ENCODE data around the gene MT3.
"Not testable (repeated sequence)": the region's sequence is repeated elsewhere in the genome, so short reads cannot be mapped to it uniquely, and the experiment has no call there.

The MT3 gene

GRCh38 chr16:56616608-56617211, 27.4 kb downstream of the MT3 start:
- CTCF ChIA-PET: interaction anchor here (1.6 kb wide), 1 partner anchor 9 kb away, joined by 4 read pairs; the partner anchor contains the start of gene MT1E
- POLR2A ChIA-PET: interaction anchor here (1.2 to 17.5 kb wide), 2 partner anchors 8 to 9 kb away, joined by 8 to 263 read pairs; partner anchors contain the start of genes MT1E and MT2A
- peak overlapping the region; percentile 25 for H3K4me3 ChIP-seq (ENCODE audit: low read depth, low read length)
- no peak for DNase-seq (ENCODE audit: low read depth, low spot score)
- no peak for TF ChIP-seq CTCF (IDR thresholded peaks at IDR 0.05; ENCODE audit: insufficient read depth, low read length, missing control alignments)

- POLR2A ChIA-PET: interaction anchor here (0.6 to 17.5 kb wide), 4 partner anchors 9 to 316 kb away, joined by 3 to 263 read pairs (median 6); partner anchors contain the start of genes MT1E and MT2A
- no peak for DNase-seq (ENCODE audit: low read depth, low spot score)
- peak overlapping the region; percentile 25 for H3K4me3 ChIP-seq (ENCODE audit: low read depth, low read length)
Measured at GRCh38 chr16:56617212-56618085, 28.1 kb downstream of the MT3 start.

GRCh38 chr16:56618138-56618537, 28.8 kb downstream of the MT3 start:
- H3K4me3 ChIP-seq (ENCODE audit: low read depth, low read length): no peak overlapping the region
- POLR2A ChIA-PET: interaction anchor here (0.6 to 17.5 kb wide), 3 partner anchors 8 to 317 kb away, joined by 4 to 263 read pairs (median 8); partner anchors contain the start of genes MT1E and MT2A
- CTCF ChIA-PET: interaction anchor here (1.2 kb wide), 1 partner anchor 10 kb away, joined by 3 read pairs; the partner anchor contains the start of gene MT2A
- no peak for TF ChIP-seq CTCF (IDR thresholded peaks at IDR 0.05; ENCODE audit: insufficient read depth, low read length, missing control alignments)
- DNase-seq (ENCODE audit: low read depth, low spot score): no peak

More at GRCh38 chr16:56617212-56618085, 28.1 kb downstream of the MT3 start:
- TF ChIP-seq CTCF (IDR thresholded peaks at IDR 0.05; ENCODE audit: insufficient read depth, low read length, missing control alignments): no peak
- CTCF ChIA-PET: interaction anchor here (1.2 to 1.6 kb wide), 2 partner anchors 8 to 10 kb away, joined by 3 to 4 read pairs; partner anchors contain the start of genes MT1E and MT2A

GRCh38 chr16:56620339-56620897, 31.1 kb downstream of the MT3 start:
- H3K4me3 ChIP-seq (ENCODE audit: low read depth, low read length): no peak overlapping the region
- CTCF ChIA-PET: interaction anchor here (1.1 kb wide), 1 partner anchor 82 kb away, joined by 3 read pairs; no protein-coding TSS in a partner anchor
- no peak for TF ChIP-seq CTCF (IDR thresholded peaks at IDR 0.05; ENCODE audit: insufficient read depth, low read length, missing control alignments)
- POLR2A ChIA-PET: no interaction called here
- no peak for DNase-seq (ENCODE audit: low read depth, low spot score)

- CTCF ChIA-PET: interaction anchor here (0.8 kb wide), 1 partner anchor 16 kb away, joined by 3 read pairs; no protein-coding TSS in a partner anchor
- not testable (repeated sequence) for DNase-seq (ENCODE audit: low read depth, low spot score); H3K4me3 ChIP-seq (ENCODE audit: low read depth, low read length)
- POLR2A ChIA-PET: interaction anchor here (9.0 kb wide), 1 partner anchor 12 kb away, joined by 263 read pairs; the partner anchor contains the start of gene MT2A
Measured at GRCh38 chr16:56621665-56622445, 32.5 kb downstream of the MT3 start.

GRCh38 chr16:56623184-56623583, 33.9 kb downstream of the MT3 start:
- ChIA-PET POLR2A (interaction anchor here (9.0 kb wide), 1 partner anchor 13 kb away, joined by 263 read pairs; the partner anchor contains the start of gene MT2A), CTCF (interaction anchor here (0.9 to 1.8 kb wide), 4 partner anchors 11 to 109 kb away, joined by 3 to 11 read pairs (median 5); no protein-coding TSS in a partner anchor)
- DNase-seq (ENCODE audit: low read depth, low spot score); H3K4me3 ChIP-seq (ENCODE audit: low read depth, low read length): not testable (repeated sequence)
